ENCODE measurements around the gene UBE2J2. TPM values are rescaled to one million over a fixed set of nuclear protein-coding genes. Genes with fewer than 3 reads are reported as not detected.
A peak's percentile ranks its signal among the peaks of the same experiment; 100 is the strongest.

The UBE2J2 gene
- polyA plus RNA-seq, 1 of the 3 experiments (the other 2 are of a cell fraction): 47.5 TPM

DNA sequence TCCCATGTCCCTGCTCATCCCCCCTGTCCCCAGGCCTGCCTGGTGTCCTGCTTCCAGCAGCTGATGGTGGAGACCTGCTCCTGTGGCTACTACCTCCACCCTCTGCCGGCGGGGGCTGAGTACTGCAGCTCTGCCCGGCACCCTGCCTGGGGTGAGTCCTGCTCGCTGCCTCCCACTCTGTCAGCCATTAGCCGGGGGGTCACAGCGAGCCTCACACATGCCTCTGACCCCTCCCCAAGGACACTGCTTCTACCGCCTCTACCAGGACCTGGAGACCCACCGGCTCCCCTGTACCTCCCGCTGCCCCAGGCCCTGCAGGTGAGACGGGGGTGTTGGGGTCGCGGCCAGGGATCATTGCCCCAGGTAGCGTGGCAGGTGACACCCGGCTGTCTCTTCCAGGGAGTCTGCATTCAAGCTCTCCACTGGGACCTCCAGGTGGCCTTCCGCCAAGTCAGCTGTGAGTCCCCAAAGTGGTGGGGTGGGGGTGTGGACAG, 16.6 kb upstream of the UBE2J2 start:
- CTCF ChIA-PET: interaction anchor here (0.6 to 7.3 kb wide), 19 partner anchors 8 to 309 kb away, joined by 3 to 131 read pairs (median 3); partner anchors contain the start of gene UBE2J2
- peaks cover 0 to 6% of the 10 kb centered on the region in 2 experiments; a peak in 1 of 4 replicates for H3K4me1 ChIP-seq (ENCODE audit: control insufficient read depth in 1 of 2, insufficient read depth in 2 of 2, low read depth in 1 of 2, low read length in 1 of 2)

More for the DNA sequence above, 16.6 kb upstream of the UBE2J2 start:
- Histone ChIP-seq H3K9ac (no peak overlapping the region), H3K9me2 (no peaks in the 10 kb centered on the region), H3K36me3 (replicated peaks in 1 of 2; ENCODE audit: control insufficient read depth in 1 of 2, insufficient read depth in 2 of 2, low read length in 1 of 2) (peaks cover 0 to 12% of the 10 kb centered on the region in 2 experiments), H2AFZ (ENCODE audit: low read depth) (no peak overlapping the region), H3K27me3 (ENCODE audit: insufficient read depth) (no peaks in the 10 kb centered on the region), H3K79me2 (ENCODE audit: insufficient read depth) (no peaks in the 10 kb centered on the region), H4K20me1 (ENCODE audit: insufficient read depth) (no peaks in the 10 kb centered on the region), H3K9me3 (no peaks in the 10 kb centered on the region), H3K27ac (ENCODE audit: low read depth in 2 of 2, low read length in 1 of 2) (no peak overlapping the region), H3F3A (replicated peaks; ENCODE audit: insufficient read depth) (no peaks in the 10 kb centered on the region), H3K4me3 (ENCODE audit: low read depth in 2 of 2, low read length in 1 of 2) (no peak overlapping the region), H3K4me2 (no peak overlapping the region)
- POLR2A ChIA-PET: interaction anchor here (1.0 kb wide), 2 partner anchors 8 to 168 kb away, joined by 3 to 4 read pairs; no protein-coding TSS in a partner anchor
- TF ChIP-seq ELF1 (IDR thresholded peaks at IDR 0.05) (no peak), RAD21 (IDR thresholded peaks at IDR 0.05; ENCODE audit: low read length) (peak; percentile 43), CHD2 (IDR thresholded peaks at IDR 0.05; ENCODE audit: low read length, partially characterized antibody) (no peak), GATA2 (CRISPR knock-in tag; IDR thresholded peaks at IDR 0.05) (no peak), EZH2phosphoT487 (IDR thresholded peaks at IDR 0.05; ENCODE audit: borderline replicate concordance, low read depth) (no peak), JUND (IDR thresholded peaks at IDR 0.05) (no peak), MXI1 (IDR thresholded peaks at IDR 0.05; ENCODE audit: low read depth, low read length) (no peak), SIN3A (IDR thresholded peaks at IDR 0.05; ENCODE audit: borderline replicate concordance, low read depth, low read length) (no peak), SMC3 (IDR thresholded peaks at IDR 0.05; ENCODE audit: low read depth, low read length) (peak; percentile 46; the same call in 1 of the 2 replicates), RXRA (IDR thresholded peaks at IDR 0.05; ENCODE audit: borderline replicate concordance, low read depth) (no peak), TEAD4 (IDR thresholded peaks at IDR 0.05; ENCODE audit: borderline replicate concordance, insufficient read depth) (no peak)
- TF ChIP-seq, protein P1, sequence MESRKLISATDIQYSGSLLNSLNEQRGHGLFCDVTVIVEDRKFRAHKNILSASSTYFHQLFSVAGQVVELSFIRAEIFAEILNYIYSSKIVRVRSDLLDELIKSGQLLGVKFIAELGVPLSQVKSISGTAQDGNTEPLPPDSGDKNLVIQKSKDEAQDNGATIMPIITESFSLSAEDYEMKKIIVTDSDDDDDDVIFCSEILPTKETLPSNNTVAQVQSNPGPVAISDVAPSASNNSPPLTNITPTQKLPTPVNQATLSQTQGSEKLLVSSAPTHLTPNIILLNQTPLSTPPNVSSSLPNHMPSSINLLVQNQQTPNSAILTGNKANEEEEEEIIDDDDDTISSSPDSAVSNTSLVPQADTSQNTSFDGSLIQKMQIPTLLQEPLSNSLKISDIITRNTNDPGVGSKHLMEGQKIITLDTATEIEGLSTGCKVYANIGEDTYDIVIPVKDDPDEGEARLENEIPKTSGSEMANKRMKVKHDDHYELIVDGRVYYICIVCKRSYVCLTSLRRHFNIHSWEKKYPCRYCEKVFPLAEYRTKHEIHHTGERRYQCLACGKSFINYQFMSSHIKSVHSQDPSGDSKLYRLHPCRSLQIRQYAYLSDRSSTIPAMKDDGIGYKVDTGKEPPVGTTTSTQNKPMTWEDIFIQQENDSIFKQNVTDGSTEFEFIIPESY (IDR thresholded peaks at IDR 0.05; ENCODE audit: borderline replicate concordance, low read depth): no peak
- TF ChIP-seq, protein P2, sequence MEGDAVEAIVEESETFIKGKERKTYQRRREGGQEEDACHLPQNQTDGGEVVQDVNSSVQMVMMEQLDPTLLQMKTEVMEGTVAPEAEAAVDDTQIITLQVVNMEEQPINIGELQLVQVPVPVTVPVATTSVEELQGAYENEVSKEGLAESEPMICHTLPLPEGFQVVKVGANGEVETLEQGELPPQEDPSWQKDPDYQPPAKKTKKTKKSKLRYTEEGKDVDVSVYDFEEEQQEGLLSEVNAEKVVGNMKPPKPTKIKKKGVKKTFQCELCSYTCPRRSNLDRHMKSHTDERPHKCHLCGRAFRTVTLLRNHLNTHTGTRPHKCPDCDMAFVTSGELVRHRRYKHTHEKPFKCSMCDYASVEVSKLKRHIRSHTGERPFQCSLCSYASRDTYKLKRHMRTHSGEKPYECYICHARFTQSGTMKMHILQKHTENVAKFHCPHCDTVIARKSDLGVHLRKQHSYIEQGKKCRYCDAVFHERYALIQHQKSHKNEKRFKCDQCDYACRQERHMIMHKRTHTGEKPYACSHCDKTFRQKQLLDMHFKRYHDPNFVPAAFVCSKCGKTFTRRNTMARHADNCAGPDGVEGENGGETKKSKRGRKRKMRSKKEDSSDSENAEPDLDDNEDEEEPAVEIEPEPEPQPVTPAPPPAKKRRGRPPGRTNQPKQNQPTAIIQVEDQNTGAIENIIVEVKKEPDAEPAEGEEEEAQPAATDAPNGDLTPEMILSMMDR (IDR thresholded peaks at IDR 0.05): peak; percentile 41
- TF ChIP-seq, protein P3, sequence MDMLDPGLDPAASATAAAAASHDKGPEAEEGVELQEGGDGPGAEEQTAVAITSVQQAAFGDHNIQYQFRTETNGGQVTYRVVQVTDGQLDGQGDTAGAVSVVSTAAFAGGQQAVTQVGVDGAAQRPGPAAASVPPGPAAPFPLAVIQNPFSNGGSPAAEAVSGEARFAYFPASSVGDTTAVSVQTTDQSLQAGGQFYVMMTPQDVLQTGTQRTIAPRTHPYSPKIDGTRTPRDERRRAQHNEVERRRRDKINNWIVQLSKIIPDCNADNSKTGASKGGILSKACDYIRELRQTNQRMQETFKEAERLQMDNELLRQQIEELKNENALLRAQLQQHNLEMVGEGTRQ (IDR thresholded peaks at IDR 0.05; ENCODE audit: borderline replicate concordance, low read depth, low read length): no peak
- TF ChIP-seq, protein P4, sequence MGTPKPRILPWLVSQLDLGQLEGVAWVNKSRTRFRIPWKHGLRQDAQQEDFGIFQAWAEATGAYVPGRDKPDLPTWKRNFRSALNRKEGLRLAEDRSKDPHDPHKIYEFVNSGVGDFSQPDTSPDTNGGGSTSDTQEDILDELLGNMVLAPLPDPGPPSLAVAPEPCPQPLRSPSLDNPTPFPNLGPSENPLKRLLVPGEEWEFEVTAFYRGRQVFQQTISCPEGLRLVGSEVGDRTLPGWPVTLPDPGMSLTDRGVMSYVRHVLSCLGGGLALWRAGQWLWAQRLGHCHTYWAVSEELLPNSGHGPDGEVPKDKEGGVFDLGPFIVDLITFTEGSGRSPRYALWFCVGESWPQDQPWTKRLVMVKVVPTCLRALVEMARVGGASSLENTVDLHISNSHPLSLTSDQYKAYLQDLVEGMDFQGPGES (IDR thresholded peaks at IDR 0.05; ENCODE audit: low read depth, low read length): no peak
- WGBS (ENCODE audit: low lambda C conversion rate): 92% methylated on average over 6 of the region's 15 CpGs
- peak; percentile 89 for DNase-seq

Data from SK-N-SH (cell line).